ENCODE measurements around the gene GUK1.

- TF ChIP-seq POLR2A (IDR thresholded peaks at IDR 0.05) = no peak
- TF ChIP-seq CTCF (IDR thresholded peaks at IDR 0.05) = no peak
Measured at GRCh38 chr1:228098323-228098931, 41.7 kb upstream of the GUK1 start.

All from gastroesophageal sphincter (tissue), 3 donors.